AG10803 (cell line): ENCODE measurements around the gene TEX9.
A peak's percentile ranks its signal among the peaks of the same experiment; 100 is the strongest.
"Not testable (repeated sequence)": the region's sequence is repeated elsewhere in the genome, so short reads cannot be mapped to it uniquely, and the experiment has no call there.

Experiments used
- DNase-seq: peaks from one replicate; pipeline ENCODE4 v3.0.0; 2010; ENCODE audit warnings: low read depth
- H3K4me3 ChIP-seq: 2 replicates; pipeline ENCODE4 v1.5.1; 2011; ENCODE audit warnings: mild to moderate bottlenecking, low read length, control low read depth
- TF ChIP-seq, protein P1 (sequence below): conservative IDR thresholded peaks from 2 replicates; pipeline ENCODE4 v1.5.1; 2011; ENCODE audit warnings: mild to moderate bottlenecking, low read length, control low read depth, inconsistent platforms

The TEX9 gene

DNA sequence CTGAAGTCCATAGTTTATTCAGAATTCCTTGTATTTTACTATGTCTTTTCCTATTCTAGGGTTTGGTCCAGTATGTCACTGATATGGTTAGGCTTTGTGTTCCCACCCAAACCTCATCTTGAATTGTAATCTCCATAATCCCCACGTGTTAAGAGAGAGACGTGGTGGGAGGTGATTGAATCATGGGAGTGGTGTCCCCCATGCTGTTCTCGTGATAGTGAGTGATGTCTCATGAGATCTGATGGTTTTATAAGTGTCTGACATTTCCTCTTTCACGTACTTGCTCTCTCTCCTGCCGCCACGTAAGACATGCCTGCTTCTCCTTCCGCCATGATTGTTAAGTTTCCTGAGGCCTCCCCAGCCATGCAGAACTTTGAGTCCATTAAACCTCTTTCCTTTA, 6.6 kb upstream of the TEX9 start:
- DNase-seq, result no peak
- TF ChIP-seq, protein P1, sequence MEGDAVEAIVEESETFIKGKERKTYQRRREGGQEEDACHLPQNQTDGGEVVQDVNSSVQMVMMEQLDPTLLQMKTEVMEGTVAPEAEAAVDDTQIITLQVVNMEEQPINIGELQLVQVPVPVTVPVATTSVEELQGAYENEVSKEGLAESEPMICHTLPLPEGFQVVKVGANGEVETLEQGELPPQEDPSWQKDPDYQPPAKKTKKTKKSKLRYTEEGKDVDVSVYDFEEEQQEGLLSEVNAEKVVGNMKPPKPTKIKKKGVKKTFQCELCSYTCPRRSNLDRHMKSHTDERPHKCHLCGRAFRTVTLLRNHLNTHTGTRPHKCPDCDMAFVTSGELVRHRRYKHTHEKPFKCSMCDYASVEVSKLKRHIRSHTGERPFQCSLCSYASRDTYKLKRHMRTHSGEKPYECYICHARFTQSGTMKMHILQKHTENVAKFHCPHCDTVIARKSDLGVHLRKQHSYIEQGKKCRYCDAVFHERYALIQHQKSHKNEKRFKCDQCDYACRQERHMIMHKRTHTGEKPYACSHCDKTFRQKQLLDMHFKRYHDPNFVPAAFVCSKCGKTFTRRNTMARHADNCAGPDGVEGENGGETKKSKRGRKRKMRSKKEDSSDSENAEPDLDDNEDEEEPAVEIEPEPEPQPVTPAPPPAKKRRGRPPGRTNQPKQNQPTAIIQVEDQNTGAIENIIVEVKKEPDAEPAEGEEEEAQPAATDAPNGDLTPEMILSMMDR, result no peak

DNA sequence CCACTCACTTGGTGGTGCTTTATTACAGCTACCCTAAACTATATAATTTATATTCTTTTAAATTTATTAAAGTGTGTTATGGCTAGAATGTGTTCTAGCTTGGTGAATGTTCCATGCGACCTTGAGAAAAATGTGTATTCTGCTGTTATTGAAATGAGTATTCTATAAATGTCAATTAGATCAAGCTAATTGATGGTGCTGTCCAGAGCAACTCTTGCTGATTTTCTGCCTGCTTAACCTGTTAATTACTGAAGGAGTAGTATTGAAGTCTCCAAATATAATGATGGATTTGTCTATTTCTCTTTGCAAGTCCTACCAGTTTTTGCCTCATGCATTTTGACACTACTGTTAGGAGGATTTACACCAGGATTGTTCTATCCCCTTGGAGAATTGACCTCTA, 3.2 kb upstream of the TEX9 start:
- TF ChIP-seq, protein P1, result no peak
- no peak overlapping the region for H3K4me3 ChIP-seq
- DNase-seq, result no peak

More for the DNA sequence above, 6.6 kb upstream of the TEX9 start:
- no peak overlapping the region for H3K4me3 ChIP-seq

DNA sequence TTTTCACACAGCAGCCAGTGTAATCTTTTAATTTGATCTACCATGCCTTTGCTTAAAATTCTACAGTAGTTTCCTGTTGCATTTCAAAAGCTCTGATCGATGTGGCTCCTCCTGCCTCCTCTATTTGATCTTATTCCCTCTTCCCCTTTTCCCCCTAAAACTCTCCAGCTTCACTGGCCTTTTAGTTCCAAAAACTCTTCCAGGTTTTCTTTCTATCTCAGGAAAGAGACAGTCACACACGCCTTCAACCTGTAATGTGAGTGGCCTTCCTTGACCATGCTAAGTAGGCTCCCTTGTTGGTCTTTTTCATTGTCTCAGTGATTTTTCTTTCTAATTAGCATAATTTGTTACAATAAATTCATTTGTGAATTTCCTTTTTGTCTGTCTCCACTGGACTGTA, 985 bp downstream of the TEX9 start:
- H3K4me3 ChIP-seq, result peak overlapping the region; percentile 85; the same call in 1 of the 2 replicates
- TF ChIP-seq, protein P1, result no peak
- DNase-seq, result no peak

DNA sequence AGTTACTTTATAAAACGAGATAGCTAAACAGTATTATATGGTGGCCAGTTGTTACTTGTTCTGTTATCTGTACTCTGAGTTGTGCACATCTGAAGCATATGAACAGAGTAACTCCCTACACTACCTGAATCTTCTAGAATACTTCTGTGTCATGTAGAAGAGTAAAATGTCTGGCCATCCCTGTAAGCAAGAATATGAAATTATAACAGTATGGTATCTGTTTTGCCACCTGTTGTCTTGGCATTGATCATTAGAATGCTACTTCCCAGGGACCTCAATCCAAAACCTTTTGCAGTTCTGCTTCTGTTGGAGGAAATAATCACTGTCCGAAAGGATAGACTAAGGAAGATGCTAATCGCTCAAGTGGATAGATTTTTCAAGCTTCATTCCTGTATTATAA, 1.9 kb downstream of the TEX9 start:
- TF ChIP-seq, protein P1, result no peak
- DNase-seq, result no peak
- H3K4me3 ChIP-seq, result no peak overlapping the region

DNA sequence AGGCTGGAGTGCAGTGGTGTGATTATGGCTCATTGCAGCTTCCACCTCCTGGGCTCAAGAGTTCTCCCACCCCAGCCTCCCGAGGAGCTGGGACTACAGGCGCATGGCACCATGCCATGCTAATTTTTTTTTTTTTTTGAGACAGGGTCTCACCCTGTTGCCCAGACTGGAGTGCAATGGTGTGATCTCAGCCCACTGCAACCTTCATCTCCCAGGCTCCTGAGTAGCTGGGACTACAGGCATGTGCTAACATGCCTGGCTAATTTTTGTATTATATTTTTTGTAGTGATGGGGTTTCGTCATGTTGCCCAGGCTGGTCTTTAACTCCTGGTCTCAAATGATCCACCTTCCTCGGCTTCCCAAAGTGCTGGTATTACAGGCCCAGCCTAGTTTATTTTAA, 4.0 kb downstream of the TEX9 start:
- no peak for DNase-seq
- no peak overlapping the region for H3K4me3 ChIP-seq
- TF ChIP-seq, protein P1, result no peak

DNA sequence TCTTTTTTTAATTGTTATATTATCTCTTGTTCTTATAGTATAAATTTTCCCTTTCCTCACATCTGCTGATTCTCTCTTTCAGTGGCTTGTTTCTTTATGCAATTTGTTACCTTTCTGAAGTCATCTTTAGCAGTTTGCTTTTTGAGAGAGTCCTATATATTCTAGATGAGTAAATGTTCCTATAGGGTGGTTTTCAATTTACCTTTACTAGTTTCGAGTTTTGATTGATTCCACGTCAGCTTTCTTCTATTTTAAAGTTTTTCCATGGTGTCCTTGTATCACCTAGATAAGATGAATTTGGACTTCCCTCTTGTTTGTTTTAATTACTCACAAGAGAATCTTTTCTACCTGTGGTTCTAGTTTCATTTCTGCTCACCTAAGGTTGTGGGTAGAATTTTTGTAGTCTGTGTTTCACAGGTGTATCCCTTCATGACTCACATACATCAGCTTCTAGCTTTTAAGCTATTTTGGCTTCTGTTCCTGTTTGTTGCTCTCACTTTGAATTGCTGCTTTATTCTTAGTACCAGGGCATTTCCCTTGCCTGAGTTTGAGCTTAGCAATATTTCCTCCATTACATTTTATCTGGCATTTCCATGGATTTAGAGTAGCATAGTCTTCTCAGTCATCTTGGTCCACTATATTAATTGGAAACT, 6.4 kb downstream of the TEX9 start:
- DNase-seq, result no peak
- TF ChIP-seq, protein P1, result no peak
- no peak overlapping the region for H3K4me3 ChIP-seq

DNA sequence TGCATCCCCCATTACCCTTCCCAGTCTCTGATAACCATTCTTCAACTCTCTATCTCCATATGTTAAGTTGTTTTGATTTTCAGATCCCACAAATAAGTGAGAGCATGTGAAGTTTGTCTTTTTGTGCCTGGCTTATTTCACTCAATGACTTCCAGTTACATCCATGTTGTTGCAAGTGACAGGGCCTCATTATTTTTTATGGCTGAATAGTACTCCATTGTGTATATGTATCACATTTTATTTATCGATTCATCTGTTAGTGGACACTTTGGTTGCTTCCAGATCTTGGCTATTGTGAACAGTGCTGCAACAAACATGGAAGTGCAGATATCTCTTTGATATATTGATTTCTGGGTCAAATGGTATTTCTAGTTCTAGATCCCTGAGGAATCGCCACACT, 9.5 kb downstream of the TEX9 start:
- not testable (repeated sequence) for DNase-seq, H3K4me3 ChIP-seq

DNA sequence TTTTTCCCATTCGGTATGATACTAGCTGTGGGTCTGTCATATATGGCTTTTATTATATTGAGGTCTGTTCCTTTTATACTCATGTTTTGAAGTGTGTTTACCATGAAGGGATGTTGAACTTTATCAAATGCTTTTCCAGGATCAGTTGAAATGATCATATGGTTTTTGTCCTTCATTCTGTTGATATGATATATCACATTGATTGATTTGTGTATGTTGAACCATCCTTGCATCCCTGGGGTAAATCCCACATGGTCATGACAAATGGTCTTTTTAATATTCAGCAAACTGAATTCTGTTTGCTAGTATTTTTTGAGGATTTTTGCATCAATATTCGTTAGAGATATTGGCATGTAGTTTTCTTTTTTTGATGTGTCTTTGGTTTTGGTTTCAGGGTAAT, 12.6 kb downstream of the TEX9 start:
- DNase-seq, H3K4me3 ChIP-seq: not testable (repeated sequence)
